ENCODE measurements around the gene ADGRE3.
"Not testable (repeated sequence)": the region's sequence is repeated elsewhere in the genome, so short reads cannot be mapped to it uniquely, and the experiment has no call there.

Gene ADGRE3

DNA sequence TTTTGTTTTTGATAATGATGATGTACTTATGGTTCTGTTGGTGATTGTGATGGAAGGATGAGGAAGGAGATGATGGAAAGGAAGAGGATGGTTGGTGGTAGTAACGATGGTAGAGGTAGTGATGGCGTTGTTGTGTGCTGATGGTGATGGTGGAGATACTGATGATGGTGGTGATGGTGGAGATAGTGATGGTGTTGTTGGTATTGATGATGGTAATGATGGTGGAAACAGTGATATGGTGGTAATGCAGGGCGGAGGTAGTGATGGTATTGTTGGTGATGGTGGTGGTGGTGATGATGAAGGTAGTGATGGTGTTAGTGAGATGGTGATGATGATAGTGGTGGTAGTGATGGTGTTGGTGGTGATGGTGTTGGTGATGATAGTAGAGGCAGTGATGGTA, 79.1 kb downstream of the ADGRE3 start:
- no peak for DNase-seq (ENCODE audit: low read depth)

DNA sequence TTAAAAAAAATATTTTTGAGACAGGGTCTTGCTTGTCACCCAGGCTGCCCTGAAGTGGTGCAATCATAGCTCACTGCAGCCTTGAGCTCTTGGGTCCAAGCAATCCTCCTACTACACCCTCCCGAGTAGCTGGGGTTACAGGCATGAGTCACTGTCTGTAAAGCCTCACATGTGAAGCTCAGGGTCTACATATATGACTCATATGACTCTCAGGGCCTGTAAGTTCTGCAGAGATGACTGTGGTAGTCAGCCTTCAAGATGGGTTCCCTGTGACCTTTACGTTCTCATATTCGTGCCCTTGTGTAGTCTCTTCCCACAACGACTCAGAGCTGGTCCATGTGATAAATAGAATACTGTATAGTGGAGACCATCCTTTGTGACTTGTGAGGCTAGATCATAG, 85.2 kb downstream of the ADGRE3 start:
- not testable (repeated sequence) for DNase-seq (ENCODE audit: low read depth)

DNA sequence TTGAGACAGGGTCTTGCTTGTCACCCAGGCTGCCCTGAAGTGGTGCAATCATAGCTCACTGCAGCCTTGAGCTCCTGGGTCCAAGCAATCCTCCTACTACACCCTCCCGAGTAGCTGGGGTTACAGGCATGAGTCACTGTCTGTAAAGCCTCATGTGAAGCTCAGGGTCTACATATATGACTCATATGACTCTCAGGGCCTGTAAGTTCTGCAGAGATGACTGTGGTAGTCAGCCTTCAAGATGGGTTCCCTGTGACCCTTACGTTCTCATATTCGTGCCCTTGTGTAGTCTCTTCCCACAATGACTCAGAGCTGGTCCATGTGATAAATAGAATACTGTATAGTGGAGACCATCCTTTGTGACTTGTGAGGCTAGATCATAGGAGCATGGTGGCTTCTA, 89.5 kb downstream of the ADGRE3 start:
- DNase-seq (ENCODE audit: low read depth): not testable (repeated sequence)

DNA sequence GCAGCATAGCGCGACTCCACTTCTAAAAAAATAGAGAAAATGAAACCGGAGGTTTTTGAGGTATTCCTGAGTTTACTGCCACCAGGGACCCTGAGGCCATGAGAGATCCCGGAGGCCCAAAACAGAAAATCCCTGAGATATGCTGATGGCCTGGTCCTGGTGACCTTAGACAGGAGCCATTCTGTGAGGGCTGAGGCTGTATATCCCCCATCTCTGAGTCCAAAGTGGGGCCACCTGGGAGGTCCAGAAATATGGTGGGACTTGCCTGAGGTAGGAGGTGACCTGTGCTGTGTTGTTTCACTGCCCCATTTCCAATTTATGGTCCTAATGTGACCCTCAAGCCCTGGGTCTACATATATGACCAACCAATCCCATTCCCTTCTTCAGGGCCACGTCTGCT, 90.3 kb downstream of the ADGRE3 start:
- DNase-seq (ENCODE audit: low read depth): not testable (repeated sequence)

DNA sequence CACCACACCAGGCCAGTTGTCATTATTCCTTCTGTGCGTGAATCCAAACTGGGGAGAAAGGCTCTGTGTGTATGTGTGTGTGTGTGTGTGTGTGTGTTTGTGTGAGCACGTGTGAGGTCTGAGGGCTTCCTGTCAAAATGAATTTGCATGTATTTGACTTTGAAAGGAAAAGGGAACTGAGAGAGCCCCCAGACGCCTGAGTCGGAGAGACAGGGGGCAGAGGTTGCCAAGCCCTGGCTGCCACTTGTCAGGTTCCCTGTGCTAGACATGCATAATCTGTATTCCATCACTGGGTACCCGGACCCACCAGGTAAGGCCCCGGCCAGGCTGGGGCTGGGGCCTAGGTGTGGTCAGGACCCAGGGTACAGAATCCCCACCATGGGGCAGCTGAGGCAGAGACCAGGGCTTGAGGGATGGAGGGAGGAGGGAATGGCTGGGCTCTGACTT, 91.7 kb downstream of the ADGRE3 start, which contains the start of gene CLEC17A:
TSS of gene CLEC17A (plus strand) at position 191 of the 447 bp plus-strand sequence. CDS start at position 268, 77 bp downstream.
- DNase-seq (ENCODE audit: low read depth): no peak

DNA sequence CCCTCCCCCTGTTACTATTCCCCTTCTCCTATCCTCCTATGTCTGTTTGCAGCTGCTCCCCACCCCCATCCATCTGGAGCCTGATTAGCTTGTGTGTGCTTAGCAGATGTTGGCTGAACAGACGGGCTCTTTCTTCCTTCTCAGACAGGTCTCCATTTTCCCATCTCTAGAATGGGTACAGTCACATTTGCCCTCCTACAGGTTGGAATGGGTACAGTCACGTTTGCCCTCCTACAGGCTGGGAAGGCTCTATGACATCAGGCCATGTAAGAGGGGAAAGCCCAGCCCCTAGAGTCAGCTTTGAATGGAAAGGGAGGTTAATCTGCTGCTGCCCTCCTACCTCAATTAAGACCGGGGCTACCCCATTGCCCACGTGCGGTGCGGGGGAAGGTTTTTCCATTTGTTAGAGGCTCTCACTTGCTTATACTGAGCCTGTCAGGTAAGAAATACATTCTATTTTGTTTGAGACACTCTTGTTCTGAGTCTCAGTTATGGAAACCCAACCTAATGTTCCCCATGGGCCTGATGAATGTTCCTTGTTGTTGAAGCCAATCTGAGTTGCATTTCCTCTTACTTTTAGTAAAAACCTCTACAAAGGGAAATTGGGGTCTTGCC, 93.9 kb downstream of the ADGRE3 start:
- DNase-seq (ENCODE audit: low read depth): no peak

DNA sequence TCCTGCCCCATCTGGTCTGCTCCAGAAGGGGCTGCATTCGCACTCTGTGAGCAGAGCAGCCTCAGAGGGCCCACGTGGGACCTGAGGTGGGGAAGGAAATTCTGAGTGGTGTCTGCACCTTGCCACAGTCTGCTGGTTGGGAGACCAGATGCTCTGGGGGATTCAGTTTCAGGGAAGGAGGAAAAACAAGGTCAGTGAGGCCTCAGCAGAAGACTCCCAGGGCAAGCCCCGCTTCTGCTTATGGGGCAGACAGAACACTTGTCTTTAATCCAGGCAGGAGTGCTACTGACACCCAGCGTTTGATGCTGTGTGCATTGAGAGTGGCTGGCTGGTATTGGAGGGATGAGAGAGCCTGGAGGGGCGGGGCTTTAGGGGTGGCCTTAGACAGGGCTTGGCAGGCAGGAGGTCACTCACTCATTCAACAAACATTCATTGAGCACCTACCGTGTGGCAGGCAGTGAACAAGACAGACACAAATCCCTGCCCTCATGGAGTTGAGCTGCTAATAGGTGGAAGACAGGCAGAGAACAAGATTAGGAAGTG, 96.7 kb downstream of the ADGRE3 start:
- no peak for DNase-seq (ENCODE audit: low read depth)

DNA sequence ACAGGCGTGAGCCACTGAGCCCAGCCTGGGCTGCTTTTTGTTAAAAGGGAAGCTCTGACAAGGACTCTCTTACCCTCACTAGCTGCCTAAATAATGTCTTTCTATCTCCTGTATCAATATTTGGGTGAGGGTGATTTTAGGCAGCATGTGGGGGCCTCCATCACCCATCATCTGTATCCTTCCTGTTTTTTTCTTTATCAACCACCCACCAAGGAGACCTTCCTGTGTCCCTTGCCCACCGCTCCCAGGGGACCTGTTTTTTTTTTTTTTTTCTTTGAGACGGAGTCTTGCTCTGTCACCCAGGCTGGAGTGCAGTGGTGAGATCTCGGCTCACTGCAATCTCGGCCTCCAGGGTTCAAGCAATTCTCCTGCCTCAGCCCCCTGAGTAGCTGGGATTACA, 97.4 kb downstream of the ADGRE3 start:
- no peak for DNase-seq (ENCODE audit: low read depth)

DNA sequence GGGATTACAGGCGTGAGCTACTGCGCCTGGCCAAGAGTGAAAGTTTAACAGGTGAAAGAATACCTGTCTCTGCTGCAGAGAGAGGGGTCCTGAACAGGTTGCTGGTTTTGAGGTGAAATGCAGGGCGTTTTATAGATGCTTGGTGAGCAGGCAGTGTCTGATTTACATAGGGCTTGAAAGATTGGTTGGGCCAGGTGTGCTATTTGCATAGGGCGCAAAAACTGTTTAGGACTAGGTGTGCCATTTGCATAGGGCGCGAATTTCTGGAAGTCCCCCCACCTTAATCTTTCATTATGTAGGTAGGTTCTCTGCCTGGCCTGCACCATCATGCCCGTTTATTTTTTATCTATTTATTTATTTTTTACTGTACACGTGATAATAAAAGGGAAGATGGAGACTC, 98.3 kb downstream of the ADGRE3 start:
- DNase-seq (ENCODE audit: low read depth): no peak

DNA sequence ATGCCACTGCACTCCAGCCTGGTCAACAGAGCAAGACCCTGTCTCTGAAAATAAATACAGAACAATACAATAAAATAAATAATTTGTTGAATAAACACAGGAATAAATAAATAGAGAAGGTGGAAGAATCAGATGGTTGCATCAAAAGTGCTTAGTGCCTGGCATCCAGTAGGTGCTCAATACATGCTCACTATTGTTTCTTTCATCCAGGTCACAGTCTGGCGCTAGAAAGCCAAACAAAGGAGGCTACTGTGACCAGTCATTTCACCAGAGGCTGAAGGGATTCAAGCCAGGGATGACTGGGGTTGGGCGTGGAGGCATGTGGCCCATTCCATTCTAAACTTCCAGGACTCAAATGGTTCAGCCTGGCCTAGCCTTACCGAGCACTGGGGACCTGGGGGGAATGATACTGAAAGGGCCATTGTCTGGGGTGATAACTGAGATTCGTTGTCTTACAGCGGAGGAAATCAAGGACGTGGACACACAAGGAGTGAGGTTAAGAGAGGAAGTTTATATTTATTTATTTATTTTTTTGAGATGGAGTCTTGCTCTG, 99.1 kb downstream of the ADGRE3 start:
- DNase-seq (ENCODE audit: low read depth): no peak

DNA sequence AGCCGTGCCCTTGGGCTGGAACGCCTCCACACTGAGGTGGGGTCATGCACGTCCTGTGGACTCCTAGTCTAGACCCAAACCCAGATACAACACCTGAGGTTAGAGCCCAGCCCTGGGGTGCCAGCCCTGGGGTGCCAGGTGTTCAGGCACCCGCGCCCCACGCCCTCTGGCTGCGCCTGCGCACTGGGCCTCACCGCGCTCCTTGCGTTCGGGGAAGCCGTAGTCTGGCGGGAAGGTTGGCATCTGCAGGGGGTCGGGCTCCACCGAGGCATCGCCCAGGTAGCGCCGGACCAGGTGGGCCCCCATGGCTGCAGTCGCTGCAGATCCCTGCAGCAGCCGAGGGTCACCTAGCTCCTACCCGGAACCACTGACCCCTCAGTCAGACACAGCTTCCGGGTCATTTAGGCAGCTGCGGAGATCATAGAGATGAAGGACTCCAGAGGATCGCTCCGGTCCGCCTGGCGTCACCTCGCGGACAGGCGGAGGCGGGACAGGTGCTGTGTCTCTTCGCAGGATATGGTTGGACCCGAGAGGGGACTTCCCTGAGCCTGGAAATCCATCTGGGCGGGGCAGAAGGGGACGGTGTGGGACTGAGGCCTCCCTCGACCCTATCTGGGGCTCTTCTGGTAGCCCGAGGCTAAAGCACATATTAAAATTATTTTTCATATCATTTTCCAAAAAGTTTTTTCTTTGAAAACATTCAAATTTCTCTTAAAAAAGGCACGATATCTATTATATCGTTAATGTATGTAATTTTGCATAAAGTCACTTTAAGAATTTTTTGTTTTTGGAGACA, 102.8 kb downstream of the ADGRE3 start, which contains the start of gene NDUFB7:
TSS of gene NDUFB7 (minus strand) at position 372 of the 796 bp plus-strand sequence. CDS start at position 306, 66 bp downstream.
- peak; percentile 77 for DNase-seq (ENCODE audit: low read depth)

DNA sequence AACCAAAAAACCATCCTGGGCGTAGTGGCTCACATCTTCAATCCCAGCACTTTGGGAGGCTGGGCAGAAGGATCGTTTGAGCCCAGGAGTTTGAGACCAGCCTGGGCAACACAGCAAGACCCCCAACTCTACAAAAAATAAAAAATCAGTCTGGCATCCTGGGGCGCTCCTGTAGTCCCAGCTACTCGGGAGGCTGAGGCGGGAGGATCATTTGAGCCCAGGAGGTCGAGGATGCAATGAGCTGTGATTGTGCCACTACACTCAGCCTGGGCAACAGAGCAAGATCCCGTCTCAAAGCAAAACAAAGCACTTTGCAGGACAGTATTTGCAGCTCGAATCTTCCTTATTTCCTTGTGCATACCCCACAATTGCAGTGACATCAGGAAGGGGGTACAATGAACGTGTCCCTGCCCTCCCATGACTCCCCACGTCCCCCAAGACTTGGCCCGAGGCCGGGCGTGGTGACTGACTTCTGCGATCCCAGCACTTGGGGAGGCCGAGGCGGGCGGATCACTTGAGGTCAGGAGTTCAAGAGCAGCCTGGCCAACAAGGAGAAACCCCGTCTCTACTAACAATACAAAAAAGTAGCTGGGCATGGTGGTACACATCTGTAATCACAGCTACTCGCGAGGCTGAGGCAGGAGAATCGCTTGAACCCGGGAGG, 103.6 kb downstream of the ADGRE3 start:
- DNase-seq (ENCODE audit: low read depth): no peak
